ENCODE data around the gene PTGS1.
"Not testable (repeated sequence)": the region's sequence is repeated elsewhere in the genome, so short reads cannot be mapped to it uniquely, and the experiment has no call there.

PTGS1 gene

GRCh38 chr9:122397749-122398148 is 26.9 kb downstream of the PTGS1 start:
- no peak overlapping the region for H3K4me3 ChIP-seq (ENCODE audit: low read depth, low read length)
- TF ChIP-seq CTCF (IDR thresholded peaks at IDR 0.05; ENCODE audit: low read depth, low read length) = no peak

GRCh38 chr9:122398371-122398924 is 27.6 kb downstream of the PTGS1 start:
- no peak for TF ChIP-seq CTCF (IDR thresholded peaks at IDR 0.05; ENCODE audit: low read depth, low read length)

GRCh38 chr9:122401896-122402295 is 31.1 kb downstream of the PTGS1 start:
- H3K4me3 ChIP-seq (ENCODE audit: low read depth, low read length) = no peak overlapping the region
- TF ChIP-seq CTCF (IDR thresholded peaks at IDR 0.05; ENCODE audit: low read depth, low read length) = no peak

More at GRCh38 chr9:122398371-122398924, 27.6 kb downstream of the PTGS1 start:
- H3K4me3 ChIP-seq (ENCODE audit: low read depth, low read length) = no peak overlapping the region

- no peak overlapping the region for H3K4me3 ChIP-seq (ENCODE audit: low read depth, low read length)
- no peak for TF ChIP-seq CTCF (IDR thresholded peaks at IDR 0.05; ENCODE audit: low read depth, low read length)
These were observed 31.6 kb downstream of the PTGS1 start for GRCh38 chr9:122402403-122402871.

GRCh38 chr9:122402874-122403273 is 32.0 kb downstream of the PTGS1 start:
- TF ChIP-seq CTCF (IDR thresholded peaks at IDR 0.05; ENCODE audit: low read depth, low read length) = no peak
- H3K4me3 ChIP-seq (ENCODE audit: low read depth, low read length) = no peak overlapping the region

GRCh38 chr9:122403381-122404000 is 32.7 kb downstream of the PTGS1 start:
- TF ChIP-seq CTCF (IDR thresholded peaks at IDR 0.05; ENCODE audit: low read depth, low read length) = no peak
- H3K4me3 ChIP-seq (ENCODE audit: low read depth, low read length) = no peak overlapping the region

GRCh38 chr9:122405304-122406069 is 34.7 kb downstream of the PTGS1 start:
- not testable (repeated sequence) for H3K4me3 ChIP-seq (ENCODE audit: low read depth, low read length)

Data from WI38 (cell line).